HG03108 (cell line): ENCODE measurements around the gene MPV17L.
"Not testable (repeated sequence)": the region's sequence is repeated elsewhere in the genome, so short reads cannot be mapped to it uniquely, and the experiment has no call there.

Source experiments
- ATAC-seq: cut with Tn5 transposase; IDR thresholded peaks from one replicate; pipeline ENCODE4 v1.9.1; 2021; ENCODE audit warnings: moderate library complexity; ENCODE audit not compliant: unreplicated experiment

MPV17L gene

DNA sequence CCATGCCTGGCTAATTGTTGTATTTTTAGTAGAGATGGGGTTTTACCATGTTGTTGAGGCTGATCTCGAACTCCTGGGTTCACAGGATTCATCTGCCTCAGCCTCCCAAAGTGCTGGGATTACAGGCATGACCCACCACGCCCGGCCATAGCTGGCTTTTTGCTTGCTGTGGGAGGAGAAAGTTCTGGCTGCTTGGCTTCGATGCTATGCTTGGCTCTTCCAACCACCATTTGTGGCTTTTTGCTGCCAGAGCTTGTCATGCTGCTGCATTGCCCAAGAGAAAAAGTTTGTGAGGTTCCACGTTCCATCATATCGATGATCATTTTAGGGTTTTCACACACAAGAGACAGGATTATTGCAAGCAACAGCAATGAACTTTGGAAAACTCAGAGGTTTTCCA, 55.1 kb downstream of the MPV17L start:
- no peak for ATAC-seq

DNA sequence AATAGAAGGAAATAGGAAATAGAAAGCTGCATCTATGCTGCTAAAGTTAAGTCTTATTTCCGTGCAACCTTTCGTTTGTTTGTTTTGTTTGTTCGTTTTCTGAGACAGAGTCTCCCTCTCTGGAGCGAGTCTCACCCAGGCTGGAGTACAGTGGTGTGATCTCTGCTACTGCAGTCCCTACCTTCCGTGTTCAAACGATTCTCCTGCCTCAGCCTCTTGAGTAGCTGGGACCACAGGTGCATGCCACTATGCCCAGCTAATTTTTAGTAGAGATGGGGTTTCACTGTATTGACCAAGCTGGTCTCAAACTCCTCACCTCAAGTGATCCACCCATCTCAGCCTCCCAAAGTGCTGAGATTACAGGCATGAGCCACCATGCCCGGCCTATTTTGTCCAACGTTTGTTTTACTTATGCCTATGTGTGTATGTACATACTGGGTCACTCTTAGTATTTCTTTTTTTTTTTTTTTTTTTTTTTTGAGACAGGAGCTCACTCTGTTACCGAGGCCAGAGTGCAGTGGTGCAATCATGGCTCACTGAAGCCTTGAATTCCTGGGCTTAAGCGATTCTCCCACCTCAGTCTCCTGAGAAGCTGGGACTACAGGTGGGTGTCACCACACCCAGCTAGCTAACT, 55.7 kb downstream of the MPV17L start:
- ATAC-seq = no peak

DNA sequence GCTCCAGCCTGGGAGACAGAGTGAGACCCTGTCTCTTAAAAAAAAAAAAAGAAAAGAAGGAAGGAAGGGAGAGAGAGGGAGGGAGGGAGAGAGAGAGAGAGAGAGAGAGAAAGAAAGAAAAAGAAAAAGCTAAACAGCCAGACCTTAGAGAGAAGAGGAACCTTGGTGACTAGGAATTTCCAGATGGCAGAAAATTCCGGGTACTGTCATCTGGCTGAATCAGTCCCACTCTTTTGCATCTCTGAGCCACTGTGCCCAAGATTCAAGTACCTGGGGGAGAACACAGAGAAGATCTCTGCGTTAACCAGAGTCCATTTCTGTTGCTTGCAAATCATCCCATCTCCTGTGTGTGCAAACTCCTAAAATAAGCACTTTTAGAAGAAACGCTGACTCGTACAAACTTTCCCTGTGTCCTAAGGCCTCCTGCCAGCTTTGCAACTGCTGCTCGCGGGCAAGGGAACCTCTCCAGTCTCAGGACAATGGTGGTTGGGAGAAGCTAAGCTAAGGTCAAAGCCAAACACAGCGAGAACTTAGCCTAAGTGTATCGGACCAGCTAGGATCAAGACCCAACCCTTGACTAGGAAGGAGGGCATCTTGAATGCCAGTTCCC, 56.8 kb downstream of the MPV17L start:
- no peak for ATAC-seq

DNA sequence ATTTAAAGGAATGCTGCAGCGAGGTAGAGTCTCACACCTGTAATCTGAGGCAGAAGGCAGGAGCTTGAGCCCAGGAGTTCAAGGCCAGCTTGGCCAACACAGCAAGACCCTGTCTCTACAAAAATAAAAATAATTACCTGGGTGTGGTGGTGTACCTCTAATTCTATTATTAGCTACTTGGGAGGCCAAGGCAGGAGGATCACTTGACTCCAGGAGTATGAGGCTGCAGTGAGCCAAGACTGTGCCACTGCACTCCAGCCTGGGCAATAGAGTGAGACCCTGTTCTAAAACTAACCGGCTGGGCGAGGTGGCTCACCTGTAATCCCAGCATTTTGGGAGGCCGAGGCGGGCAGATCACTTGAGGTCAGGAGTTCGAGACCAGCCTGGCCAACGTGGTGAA, 57.7 kb downstream of the MPV17L start:
- ATAC-seq = not testable (repeated sequence)

DNA sequence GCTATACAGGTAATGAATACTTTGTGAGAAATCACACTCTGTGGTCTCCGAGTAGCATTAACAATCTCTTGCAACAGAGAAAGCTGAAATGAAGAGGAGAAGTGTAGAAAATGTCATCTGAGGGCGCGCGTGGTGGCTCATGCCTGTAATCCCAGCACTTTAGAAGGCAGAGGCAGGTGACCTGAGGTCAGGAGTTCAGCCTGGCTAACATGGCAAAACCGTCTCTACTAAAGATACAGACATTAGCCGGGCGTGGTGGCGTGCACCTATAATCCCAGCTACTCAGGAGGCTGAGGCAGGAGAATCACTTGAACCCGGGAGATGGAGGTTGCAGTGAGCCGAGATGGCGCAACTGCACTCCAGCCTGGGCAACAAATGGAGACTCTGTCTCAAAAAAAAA, 59.4 kb downstream of the MPV17L start:
- not testable (repeated sequence) for ATAC-seq

DNA sequence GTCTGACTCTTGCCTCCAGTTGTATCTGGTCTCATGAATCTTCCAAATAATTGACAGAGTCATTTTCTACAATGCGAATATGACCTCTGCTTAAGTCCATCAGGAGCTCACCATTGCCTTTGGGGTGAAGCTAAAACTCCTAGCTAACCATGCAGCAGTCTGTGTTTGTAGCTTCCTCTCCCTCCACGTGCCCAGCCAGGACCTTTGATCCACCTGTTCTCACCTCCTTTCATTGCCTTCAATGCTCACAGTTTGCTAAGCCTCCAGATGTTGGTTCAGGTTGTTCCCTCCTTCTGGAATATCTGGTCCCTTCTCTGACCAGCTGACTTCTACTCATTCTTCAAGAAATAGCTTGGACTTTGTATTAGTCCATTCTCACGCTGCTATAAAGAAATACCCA, 61.8 kb downstream of the MPV17L start:
- ATAC-seq = no peak

DNA sequence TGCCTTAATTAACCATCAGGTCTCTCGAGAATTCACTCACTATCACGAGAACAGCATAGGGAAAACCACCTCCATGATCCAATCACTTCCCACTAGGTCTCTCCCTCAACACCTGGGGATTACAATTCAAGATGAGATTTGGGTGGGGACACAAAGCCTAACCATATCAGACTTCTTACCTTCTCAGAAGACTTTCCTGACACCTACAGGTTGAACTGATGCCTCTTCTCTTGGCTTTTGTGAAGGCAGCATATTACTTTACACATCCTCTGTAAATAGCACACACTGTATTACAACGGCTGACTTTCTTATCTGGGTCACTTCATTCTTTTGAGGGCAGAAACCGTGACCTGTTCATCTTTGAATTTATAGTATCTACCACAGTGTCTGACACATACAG, 62.4 kb downstream of the MPV17L start:
- no peak for ATAC-seq

DNA sequence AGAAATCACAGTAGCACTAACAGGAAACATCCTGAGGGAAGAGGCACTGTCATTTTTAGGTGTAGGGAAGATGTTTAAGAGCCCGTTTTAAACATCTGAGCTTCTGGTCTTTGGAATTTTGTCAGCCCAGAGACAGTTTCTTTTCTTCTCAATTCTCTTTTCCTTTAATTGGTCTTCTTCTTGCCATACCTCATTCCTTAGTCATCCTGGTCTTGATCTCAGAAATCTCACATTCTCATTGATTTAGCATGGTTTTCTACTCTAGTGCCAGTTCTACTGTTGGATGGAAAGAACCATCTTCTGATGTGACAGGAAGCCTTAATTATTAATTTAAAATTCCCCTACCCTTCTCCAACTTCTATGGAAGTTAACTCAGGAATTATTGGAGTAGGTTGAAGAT, 64.2 kb downstream of the MPV17L start:
- ATAC-seq = no peak

DNA sequence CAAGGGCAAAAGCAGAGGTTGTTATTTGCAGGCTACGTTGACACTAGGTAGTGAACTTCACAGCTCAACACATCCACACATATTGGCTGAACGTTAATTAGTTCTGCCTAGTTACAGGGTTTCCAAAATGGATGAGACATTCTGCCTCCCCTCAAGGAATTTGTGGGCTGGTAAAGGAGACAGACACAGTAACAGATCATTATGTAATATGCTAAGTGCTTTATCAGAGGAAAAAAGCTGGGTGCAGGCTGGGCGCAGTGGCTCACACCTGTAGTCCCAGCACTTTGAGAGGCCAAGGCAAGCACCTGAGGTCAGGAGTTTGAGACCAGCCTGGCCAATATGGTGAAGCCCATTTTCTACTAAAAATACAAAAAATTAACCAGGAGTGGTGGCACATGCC, 65.0 kb downstream of the MPV17L start:
- ATAC-seq = no peak

DNA sequence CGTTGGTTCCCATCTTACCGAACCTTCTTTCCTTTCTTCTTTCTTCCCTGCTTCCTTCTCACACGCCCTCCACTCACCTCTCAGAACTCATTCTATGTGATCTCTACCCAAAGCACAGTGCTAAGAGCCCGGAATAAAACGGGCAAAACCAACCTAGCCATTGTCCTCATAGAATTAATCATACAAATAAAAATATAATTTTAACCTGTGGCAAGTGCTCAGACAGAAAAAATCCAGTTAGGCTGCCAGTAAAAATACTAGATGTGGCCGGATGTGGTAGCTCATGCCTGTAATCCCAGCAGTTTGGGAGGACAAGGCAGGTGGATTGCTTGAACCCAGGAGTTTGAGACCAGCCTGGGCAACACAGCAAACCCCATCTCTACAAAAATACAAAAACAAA, 65.8 kb downstream of the MPV17L start:
- no peak for ATAC-seq
